Hippocampal formation (tissue), 2 donors: ENCODE data around the gene CSMD2.
"Not testable (repeated sequence)": the region's sequence is repeated elsewhere in the genome, so short reads cannot be mapped to it uniquely, and the experiment has no call there.

ENCODE experiments used
- DNase-seq, 2 donors: peaks; one replicate each; lab custom pipeline; 2025; lab: John Stamatoyannopoulos, UW

Gene CSMD2

GRCh38 chr1:34164771-34165391, at the start of gene CSMD2:
Gene CSMD2, minus strand, starts transcription at chr1:34165230. Its CDS starts 133 bp downstream, at chr1:34165097.
- peak; percentile 66 to 72 for DNase-seq

- no peak for DNase-seq
Observed at GRCh38 chr1:34213956-34214355, 48.9 kb upstream of the CSMD2 start.

GRCh38 chr1:34212673-34213072, 47.6 kb upstream of the CSMD2 start:
- DNase-seq = no peak

GRCh38 chr1:34199927-34200326, 34.9 kb upstream of the CSMD2 start:
- DNase-seq = no peak

GRCh38 chr1:34192621-34193020, 27.6 kb upstream of the CSMD2 start:
- DNase-seq = no peak

GRCh38 chr1:34190692-34191091, 25.7 kb upstream of the CSMD2 start:
- no peak for DNase-seq

GRCh38 chr1:34188985-34189384, 24.0 kb upstream of the CSMD2 start:
- DNase-seq = no peak

GRCh38 chr1:34188418-34188817, 23.4 kb upstream of the CSMD2 start:
- no peak for DNase-seq

GRCh38 chr1:34186741-34187494, 21.9 kb upstream of the CSMD2 start:
- DNase-seq = no peak

GRCh38 chr1:34183381-34183780, 18.4 kb upstream of the CSMD2 start:
- DNase-seq = not testable (repeated sequence)

GRCh38 chr1:34178072-34178471, 13.0 kb upstream of the CSMD2 start:
- DNase-seq = no peak

GRCh38 chr1:34176830-34177603, 12.0 kb upstream of the CSMD2 start, which contains the start of gene C1orf94:
Gene C1orf94, plus strand, starts transcription at chr1:34176907. Its CDS starts 883 bp downstream, at chr1:34177790.
- DNase-seq = no peak

GRCh38 chr1:34175744-34176143, 10.7 kb upstream of the CSMD2 start:
- DNase-seq = no peak

- no peak for DNase-seq
Observed at GRCh38 chr1:34167389-34167788, 2.4 kb upstream of the CSMD2 start.

- peak; percentile 71 to 86 for DNase-seq
Observed at GRCh38 chr1:34166625-34167361, 1.8 kb upstream of the CSMD2 start.

- peak in 1 of 2 donors; percentile 48 for DNase-seq
Observed at GRCh38 chr1:34166191-34166624, 1.2 kb upstream of the CSMD2 start.

- DNase-seq = no peak
Observed at GRCh38 chr1:34165422-34165921, 442 bp upstream of the CSMD2 start.

- DNase-seq = no peak
Observed at GRCh38 chr1:34163792-34164731, 968 bp downstream of the CSMD2 start.

- DNase-seq = peak; percentile 78 to 80
Observed at GRCh38 chr1:34162852-34163766, 1.9 kb downstream of the CSMD2 start.
